ENCODE measurements around the gene RIC1. TPM values are rescaled to one million over a fixed set of nuclear protein-coding genes. Genes with fewer than 3 reads are reported as not detected.

RIC1 gene
- total and polyA plus RNA-seq, 2 of the 4 experiments (the other 2 are of a cell fraction) = 28.8 to 76.9 TPM

DNA sequence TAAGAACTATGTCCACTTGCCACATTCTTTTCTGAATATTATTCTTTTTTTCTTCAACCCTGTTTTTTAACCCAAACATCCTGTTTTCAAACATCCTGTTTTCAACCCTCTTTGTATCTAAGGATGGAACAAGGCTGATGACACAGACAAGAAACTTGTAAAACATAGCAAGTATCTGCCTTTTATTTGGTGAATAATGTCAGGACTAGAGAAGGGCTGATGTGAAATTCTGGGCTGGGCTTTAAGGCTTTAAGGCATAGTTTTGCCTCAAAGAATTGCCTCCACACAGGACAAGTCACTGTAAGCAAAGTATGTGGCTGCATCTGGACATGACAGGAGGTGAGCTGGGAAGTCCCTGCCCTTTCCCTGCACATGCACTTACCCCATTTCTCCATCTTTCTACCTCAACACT is 42.5 kb upstream of the RIC1 start:
- dilution Hi-C loops (cut with HindIII; ENCODE audit: low sequenced_read_pairs, unreplicated experiment) = no loop called here
- H3K4me2 ChIP-seq (ENCODE audit: low read depth, low read length) = no peak overlapping the region

More for the DNA sequence above, 42.5 kb upstream of the RIC1 start:
- DNase-seq (peak; percentile 79), ATAC-seq (ENCODE audit: low read depth) (peak; percentile 38)
- H4K20me1 ChIP-seq (ENCODE audit: insufficient read depth, low read length) = no peaks in the 10 kb centered on the region
- H4K8ac ChIP-seq (ENCODE audit: low read depth in 2 of 2, low read length in 2 of 2) = peak overlapping the region; percentile 75 to 80
- no peaks in the 10 kb centered on the region for H3K9me3 ChIP-seq (ENCODE audit: control insufficient read depth, insufficient read depth, low read length)
- peak overlapping the region; percentile 73 for H4K91ac ChIP-seq (ENCODE audit: insufficient read depth, low read depth, low read length)
- no peak overlapping the region for H2AFZ ChIP-seq (replicated peaks; ENCODE audit: low read length, poor library complexity)
- peak overlapping the region; percentile 65 for H2BK20ac ChIP-seq (ENCODE audit: low read depth, low read length)
- H4K5ac ChIP-seq (ENCODE audit: low read depth, low read length) = peak overlapping the region; percentile 52; the same call in 1 of the 2 replicates
- peak overlapping the region; percentile 83 for H3K4ac ChIP-seq (ENCODE audit: low read depth, low read length)
- CTCF ChIA-PET = no interaction called here
- H3K4me1 ChIP-seq (ENCODE audit: control insufficient read depth, insufficient read depth, low read length) = peaks cover 14% of the 10 kb centered on the region
- intact Hi-C loops (cut with micrococcal nuclease) = no loop called here
- H2BK15ac ChIP-seq (ENCODE audit: low read depth, low read length) = peak overlapping the region; percentile 59; the same call in 2 of the 3 replicates
- in situ Hi-C loops (cut with MboI; ENCODE audit: low sequenced_read_pairs) = loop anchor here (5.0 to 25.0 kb wide), 4 partner anchors 74 to 1199 kb away; partner anchors contain the start of genes JAK2 and PDCD1LG2
- peak overlapping the region; percentile 55 for H3K23ac ChIP-seq (ENCODE audit: low read depth, low read length)
- no peak overlapping the region for H2AK9ac ChIP-seq (replicated peaks; ENCODE audit: low read depth, low read length, poor library complexity)
- H3K14ac ChIP-seq (replicated peaks; ENCODE audit: low read depth, low read length) = peak overlapping the region; percentile 53
- H3K18ac ChIP-seq (ENCODE audit: low read depth, low read length) = peak overlapping the region; percentile 90
- peak overlapping the region; percentile 71 for H2BK120ac ChIP-seq (ENCODE audit: low read depth, low read length)
- TF ChIP-seq MXI1 (IDR thresholded peaks at IDR 0.05; ENCODE audit: borderline replicate concordance, low read depth, low read length) (no peak), RFX5 (IDR thresholded peaks at IDR 0.05; ENCODE audit: low read depth, low read length) (no peak), BHLHE40 (IDR thresholded peaks at IDR 0.05; ENCODE audit: low read depth, low read length) (no peak)
- TF ChIP-seq, protein P1, sequence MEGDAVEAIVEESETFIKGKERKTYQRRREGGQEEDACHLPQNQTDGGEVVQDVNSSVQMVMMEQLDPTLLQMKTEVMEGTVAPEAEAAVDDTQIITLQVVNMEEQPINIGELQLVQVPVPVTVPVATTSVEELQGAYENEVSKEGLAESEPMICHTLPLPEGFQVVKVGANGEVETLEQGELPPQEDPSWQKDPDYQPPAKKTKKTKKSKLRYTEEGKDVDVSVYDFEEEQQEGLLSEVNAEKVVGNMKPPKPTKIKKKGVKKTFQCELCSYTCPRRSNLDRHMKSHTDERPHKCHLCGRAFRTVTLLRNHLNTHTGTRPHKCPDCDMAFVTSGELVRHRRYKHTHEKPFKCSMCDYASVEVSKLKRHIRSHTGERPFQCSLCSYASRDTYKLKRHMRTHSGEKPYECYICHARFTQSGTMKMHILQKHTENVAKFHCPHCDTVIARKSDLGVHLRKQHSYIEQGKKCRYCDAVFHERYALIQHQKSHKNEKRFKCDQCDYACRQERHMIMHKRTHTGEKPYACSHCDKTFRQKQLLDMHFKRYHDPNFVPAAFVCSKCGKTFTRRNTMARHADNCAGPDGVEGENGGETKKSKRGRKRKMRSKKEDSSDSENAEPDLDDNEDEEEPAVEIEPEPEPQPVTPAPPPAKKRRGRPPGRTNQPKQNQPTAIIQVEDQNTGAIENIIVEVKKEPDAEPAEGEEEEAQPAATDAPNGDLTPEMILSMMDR (conservative IDR thresholded peaks at IDR 0.05; ENCODE audit: low read depth, low read length) = no peak
- peak overlapping the region; percentile 28; the same call in 1 of the 2 replicates for H3K9ac ChIP-seq (ENCODE audit: low read depth, low read length)
- no TSS peak for BruUV-seq (replicated peaks)
- H3K4me3 ChIP-seq (ENCODE audit: insufficient read depth, low read depth, low read length) = no peak overlapping the region
- H2AK5ac ChIP-seq (ENCODE audit: low read depth, low read length) = peak overlapping the region; percentile 79
- peak overlapping the region; percentile 82 for H3K56ac ChIP-seq (ENCODE audit: extremely low read depth, insufficient read depth, low read length)
- no peaks in the 10 kb centered on the region for H3K36me3 ChIP-seq (ENCODE audit: control insufficient read depth, insufficient read depth, low read length)
- peaks cover 2% of the 10 kb centered on the region; the same call in 1 of the 2 replicates for H3K9me1 ChIP-seq (ENCODE audit: insufficient read depth, low read length)
- H2BK5ac ChIP-seq (ENCODE audit: low read depth, low read length, poor library complexity, severe bottlenecking) = peak overlapping the region; percentile 92
- peaks cover 0 to 21% of the 10 kb centered on the region in 2 experiments; a peak in 2 of 4 replicates for H3K79me1 ChIP-seq (ENCODE audit: low read depth in 1 of 2, low read length in 2 of 2)
- H3K27ac ChIP-seq (ENCODE audit: insufficient read depth, low read length) = peak overlapping the region; percentile 88
- POLR2A ChIA-PET (ENCODE audit: unreplicated experiment) = interaction anchor here (0.6 to 2.0 kb wide), 2 partner anchors 75 to 1779 kb away, joined by 3 to 9 read pairs; partner anchors contain the start of gene PDCD1LG2
- H3K27me3 ChIP-seq (ENCODE audit: control insufficient read depth, insufficient read depth, low read length) = no peaks in the 10 kb centered on the region
